GM19025 (cell line): ENCODE data around the gene POU3F3.

Experiments
- ATAC-seq: cut with Tn5 transposase; IDR thresholded peaks from one replicate; pipeline ENCODE4 v1.9.1; 2021; ENCODE audit warnings: mild to moderate bottlenecking, low read depth, moderate library complexity; ENCODE audit not compliant: unreplicated experiment

The POU3F3 gene

DNA sequence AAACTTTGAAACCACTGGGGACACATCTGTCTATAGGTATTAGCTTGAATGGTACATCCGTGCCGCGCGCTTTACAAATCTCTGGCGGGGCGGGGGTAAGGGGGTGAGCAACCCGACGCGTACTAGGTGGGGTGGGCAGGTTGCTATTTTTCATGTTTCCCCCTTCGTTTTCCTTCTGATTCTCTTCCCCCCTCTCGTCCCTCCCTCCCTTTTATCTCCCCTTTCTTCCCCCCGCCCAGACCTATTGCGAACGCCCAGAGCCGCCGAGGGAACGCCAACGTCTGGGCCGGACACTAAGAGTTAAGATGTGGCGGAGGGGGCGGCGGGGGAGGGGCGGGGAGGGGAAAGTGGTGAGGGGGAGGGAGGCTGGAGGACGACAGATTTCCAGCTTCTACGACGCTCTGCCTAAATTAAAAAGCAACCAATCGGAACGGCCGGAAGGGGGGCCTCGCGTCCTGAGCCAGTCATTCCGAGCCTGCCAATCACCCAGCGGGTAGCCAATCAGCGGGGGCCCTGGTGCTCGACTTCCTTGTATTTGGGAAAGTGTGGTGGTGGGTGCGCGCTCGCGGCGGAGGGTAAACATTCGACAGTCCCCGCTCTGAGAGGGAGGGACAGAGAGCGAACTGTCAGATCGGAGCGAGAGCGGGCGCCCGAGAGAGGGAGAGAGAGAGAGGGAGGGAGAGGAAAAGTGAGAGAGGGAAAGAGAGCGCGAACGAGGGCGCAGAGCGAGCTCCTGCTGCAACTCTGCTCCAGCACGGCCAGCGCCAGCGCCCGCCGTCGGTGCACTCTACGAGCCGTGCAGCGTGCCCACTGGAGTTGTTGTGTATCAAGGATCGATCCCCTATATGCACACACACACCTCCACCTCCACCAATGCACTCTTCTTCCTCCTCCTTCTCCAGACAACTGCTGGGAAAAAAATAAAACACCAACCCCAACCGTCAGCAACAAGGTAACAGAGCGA lies at the start of gene POU3F3:
POU3F3 (plus strand) TSS at position 582 of the 964 bp plus-strand sequence. CDS start 1,396 bp downstream, outside the sequence.
- ATAC-seq: no peak

GRCh38 chr2:104804148-104804890 lies 49.6 kb upstream of the POU3F3 start:
- no peak for ATAC-seq

- ATAC-seq: no peak
Observed at GRCh38 chr2:104812286-104812685, 41.6 kb upstream of the POU3F3 start.

GRCh38 chr2:104816143-104816542 lies 37.8 kb upstream of the POU3F3 start:
- no peak for ATAC-seq

DNA sequence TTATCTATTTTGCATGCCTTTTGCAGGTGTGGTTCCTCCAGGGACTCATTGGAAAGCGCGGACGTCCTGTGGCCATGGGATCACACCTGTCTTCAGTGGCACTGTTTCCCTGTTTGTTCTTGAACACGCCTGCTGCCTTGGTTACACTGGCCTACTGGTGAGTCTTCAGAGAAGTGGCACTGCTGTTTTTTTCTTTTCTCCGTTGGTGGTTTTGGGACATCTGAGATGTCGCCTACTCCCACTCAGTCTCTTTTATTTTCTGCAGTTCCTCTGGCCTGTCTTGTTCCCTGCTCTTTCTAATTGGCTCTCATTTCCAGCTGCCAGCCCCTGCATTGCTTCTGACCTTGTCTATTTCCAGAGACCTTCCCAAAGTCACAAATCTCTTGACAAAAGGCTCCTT lies 35.7 kb upstream of the POU3F3 start:
- no peak for ATAC-seq

GRCh38 chr2:104820126-104820525 lies 33.8 kb upstream of the POU3F3 start:
- ATAC-seq: no peak

DNA sequence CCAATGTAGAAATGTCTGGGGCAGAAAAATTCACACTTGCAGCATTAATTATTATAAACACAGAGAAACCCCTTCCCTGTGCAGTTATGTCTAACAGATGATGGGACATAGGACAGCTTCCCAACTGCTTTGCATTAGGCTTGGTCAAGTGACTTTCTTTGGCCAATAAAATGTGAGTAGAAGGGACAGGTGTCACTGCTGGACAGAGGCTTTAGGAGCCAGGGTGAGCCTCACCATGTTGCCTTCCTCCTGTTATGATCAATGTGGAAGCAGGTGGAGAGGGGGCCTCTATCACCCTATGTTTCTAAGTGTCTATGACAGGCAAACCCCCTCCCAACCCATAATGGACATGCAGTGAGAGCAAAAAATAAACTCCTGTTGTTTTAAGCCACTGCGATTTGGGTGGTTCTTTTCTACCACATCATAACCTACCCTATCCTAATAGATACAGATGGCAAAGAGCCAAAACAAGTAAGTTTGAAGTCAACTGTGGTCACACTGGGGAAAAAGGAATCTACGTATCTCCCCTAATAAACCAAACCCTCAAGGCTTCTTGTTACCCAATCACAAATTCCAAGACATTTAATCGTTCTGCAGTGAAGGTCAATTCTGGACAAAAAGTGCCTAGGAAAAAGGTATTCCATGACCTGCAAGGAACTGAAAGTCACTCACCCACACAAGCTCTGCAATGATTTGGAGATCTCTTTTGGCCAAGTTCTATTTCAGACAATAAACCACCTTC lies 28.6 kb upstream of the POU3F3 start:
- ATAC-seq: no peak

GRCh38 chr2:104826016-104826415 lies 27.9 kb upstream of the POU3F3 start:
- ATAC-seq: no peak

DNA sequence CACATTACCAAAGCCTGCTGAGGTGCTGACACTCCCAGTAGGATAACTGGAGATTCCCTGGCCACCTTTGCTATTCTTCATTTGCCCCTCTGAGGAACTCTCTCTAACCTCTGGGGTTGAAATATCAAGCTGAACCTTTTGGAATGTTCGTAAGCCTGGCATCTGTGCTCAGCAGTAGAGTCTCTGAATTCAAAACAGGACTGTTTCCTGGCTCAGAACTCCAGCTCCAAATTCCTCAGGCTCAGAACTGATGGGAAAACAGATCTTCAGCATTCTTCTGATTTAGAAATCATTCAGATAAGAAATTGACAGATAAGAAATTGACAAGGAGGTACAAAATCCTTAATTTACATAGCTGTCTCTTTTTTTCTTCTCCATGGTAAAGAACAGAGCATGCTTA lies 22.2 kb upstream of the POU3F3 start:
- no peak for ATAC-seq

- no peak for ATAC-seq
Observed at GRCh38 chr2:104834431-104835153, 19.3 kb upstream of the POU3F3 start.

GRCh38 chr2:104836265-104836664 lies 17.6 kb upstream of the POU3F3 start:
- ATAC-seq: no peak

GRCh38 chr2:104836841-104837240 lies 17.1 kb upstream of the POU3F3 start:
- ATAC-seq: no peak

GRCh38 chr2:104840156-104840555 lies 13.8 kb upstream of the POU3F3 start:
- ATAC-seq: no peak

DNA sequence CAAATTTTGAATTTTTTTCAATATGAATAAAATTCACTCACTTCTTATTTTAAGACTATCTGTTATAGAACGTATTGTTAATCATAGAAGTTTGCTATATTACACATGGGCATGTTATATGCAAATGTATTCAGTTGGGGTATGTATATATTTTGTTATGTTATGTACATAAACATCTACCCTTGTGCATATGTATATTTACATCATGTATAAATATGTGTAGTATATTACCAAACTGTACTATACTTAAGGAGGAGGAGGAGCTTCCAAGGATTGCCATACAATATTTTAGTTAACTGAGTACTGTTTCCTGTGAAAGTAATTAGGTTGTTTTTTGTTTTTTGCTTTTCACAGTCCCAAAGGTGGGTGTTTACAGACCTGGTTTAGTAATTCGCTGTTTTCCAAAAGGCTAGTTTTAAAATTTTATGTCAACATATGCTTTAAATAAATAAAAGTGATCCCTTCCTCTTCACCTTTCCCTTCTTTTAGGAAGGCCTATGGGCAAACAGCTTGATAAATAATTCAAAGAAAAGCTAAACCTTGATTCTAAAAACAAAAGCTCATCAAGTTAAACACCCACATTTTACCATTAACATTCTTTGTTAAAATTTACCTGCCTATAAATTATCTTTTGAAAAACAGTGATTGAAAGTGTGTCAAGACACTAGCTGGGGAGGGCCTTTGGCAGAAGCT lies 12.9 kb upstream of the POU3F3 start:
- ATAC-seq: no peak

DNA sequence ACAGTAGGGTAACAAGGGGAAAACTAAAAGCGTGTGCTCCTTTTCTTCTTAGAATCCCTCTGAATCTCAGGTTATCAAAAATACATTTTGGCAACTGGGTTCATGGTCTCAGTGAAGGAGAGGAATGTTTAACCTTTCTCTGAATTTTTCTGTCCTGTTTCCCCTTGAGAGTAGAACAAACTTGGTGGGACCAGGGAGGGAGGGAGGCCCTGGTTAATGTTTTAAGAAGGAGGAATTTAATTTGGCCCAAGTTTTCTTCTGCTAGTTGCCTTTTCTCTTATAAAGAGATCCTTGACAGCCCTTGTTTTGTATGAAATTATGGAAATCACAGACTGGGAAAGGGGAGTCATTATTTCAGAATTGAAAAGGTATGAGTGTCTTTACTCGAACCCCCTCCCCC lies 12.2 kb upstream of the POU3F3 start:
- no peak for ATAC-seq

DNA sequence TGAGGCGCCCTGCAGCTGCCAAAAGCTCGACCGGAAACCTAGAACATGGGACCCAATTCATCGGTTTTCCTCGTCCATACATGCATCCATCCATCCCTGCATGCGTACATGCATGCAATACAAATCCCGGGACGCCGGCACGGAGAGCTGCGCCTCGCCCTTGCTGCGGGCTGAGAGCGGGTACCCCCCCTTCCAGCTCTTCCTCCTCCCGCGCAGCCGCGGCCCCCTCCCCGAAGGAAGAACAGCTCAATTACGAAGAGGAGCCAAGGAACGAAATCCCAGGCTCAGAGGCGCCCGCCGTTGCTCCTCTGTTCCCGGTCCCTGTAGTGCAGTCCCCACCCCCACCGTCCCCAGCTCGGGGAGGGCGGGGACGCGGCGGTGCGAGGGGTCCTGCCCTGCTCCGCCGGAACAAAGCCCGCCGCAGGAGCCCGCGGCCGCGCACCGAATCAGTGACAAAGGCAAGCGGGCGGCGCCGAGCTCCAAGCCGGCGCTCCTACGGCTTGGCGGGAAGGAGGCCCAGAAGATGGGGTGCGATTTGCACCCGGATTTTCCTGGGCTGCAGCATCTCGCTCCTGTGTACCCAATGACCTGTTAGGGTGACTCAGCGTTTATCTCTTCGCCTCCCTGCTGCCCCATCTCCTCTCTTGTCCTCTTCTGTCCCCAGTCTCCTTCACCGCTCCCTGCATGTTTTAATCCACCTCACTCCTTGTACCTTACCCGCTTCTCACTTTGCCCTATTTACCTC lies 8.9 kb upstream of the POU3F3 start:
- no peak for ATAC-seq

DNA sequence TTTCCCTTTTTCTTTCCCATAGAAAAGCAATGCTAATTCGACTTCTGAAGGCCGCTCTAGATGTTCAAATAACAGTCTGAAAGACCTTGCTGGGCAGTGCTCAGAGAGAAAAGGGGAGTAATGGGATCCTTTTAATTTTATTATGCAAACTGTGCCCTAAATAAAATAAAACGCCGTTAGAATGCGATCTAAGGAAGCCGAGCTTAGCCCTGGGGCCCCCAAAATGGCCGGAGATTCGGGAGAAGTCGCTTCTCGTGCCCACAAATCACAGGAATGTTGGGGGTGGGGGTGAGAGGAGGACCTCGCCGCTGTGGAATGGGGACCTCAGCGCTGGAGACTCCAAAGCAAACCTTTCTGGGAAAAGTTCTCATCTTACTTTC lies 8.4 kb upstream of the POU3F3 start:
- ATAC-seq: no peak

- no peak for ATAC-seq
Observed at GRCh38 chr2:104845946-104846785, 7.7 kb upstream of the POU3F3 start.
